Peyer's patch (tissue), 4 donors: ENCODE data around the gene KCNQ1OT1.

Experiments used
- CTCF ChIP-seq, 6 experiments: fragments of 450-650 bp in 4 of 6; fragments of 200-600 bp in 2 of 6; sonication (generic) in 1 of 6; IDR thresholded peaks; one replicate each; pipeline ENCODE4 v1.5.1; 2017 to 2019; ENCODE audit warnings: antibody characterized with exemption in 6 of 6, mild to moderate bottlenecking in 3 of 6, moderate library complexity in 1 of 6
- POLR2A ChIP-seq, 2 donors: fragments of 450-650 bp; IDR thresholded peaks; one replicate each; pipeline ENCODE4 v1.5.1; 2017; ENCODE audit warnings: antibody characterized with exemption in 2 of 2, mild to moderate bottlenecking in 2 of 2, moderate library complexity in 2 of 2

- no peak for TF ChIP-seq CTCF (IDR thresholded peaks at IDR 0.05)
- TF ChIP-seq POLR2A (IDR thresholded peaks at IDR 0.05) = no peak
These were observed 42.4 kb upstream of the KCNQ1OT1 start for GRCh38 chr11:2742201-2742600.
